HG02763 (cell line): ENCODE results near the gene ZNF488.
A peak's percentile ranks its signal among the peaks of the same experiment; 100 is the strongest.
"Not testable (repeated sequence)": the region's sequence is repeated elsewhere in the genome, so short reads cannot be mapped to it uniquely, and the experiment has no call there.

Source experiments
- ATAC-seq: cut with Tn5 transposase; IDR thresholded peaks from one replicate; pipeline ENCODE4 v1.9.1; 2021; ENCODE audit warnings: mild to moderate bottlenecking, moderate library complexity; ENCODE audit not compliant: unreplicated experiment

The ZNF488 gene, protein sequence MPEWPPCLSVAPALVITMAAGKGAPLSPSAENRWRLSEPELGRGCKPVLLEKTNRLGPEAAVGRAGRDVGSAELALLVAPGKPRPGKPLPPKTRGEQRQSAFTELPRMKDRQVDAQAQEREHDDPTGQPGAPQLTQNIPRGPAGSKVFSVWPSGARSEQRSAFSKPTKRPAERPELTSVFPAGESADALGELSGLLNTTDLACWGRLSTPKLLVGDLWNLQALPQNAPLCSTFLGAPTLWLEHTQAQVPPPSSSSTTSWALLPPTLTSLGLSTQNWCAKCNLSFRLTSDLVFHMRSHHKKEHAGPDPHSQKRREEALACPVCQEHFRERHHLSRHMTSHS

DNA sequence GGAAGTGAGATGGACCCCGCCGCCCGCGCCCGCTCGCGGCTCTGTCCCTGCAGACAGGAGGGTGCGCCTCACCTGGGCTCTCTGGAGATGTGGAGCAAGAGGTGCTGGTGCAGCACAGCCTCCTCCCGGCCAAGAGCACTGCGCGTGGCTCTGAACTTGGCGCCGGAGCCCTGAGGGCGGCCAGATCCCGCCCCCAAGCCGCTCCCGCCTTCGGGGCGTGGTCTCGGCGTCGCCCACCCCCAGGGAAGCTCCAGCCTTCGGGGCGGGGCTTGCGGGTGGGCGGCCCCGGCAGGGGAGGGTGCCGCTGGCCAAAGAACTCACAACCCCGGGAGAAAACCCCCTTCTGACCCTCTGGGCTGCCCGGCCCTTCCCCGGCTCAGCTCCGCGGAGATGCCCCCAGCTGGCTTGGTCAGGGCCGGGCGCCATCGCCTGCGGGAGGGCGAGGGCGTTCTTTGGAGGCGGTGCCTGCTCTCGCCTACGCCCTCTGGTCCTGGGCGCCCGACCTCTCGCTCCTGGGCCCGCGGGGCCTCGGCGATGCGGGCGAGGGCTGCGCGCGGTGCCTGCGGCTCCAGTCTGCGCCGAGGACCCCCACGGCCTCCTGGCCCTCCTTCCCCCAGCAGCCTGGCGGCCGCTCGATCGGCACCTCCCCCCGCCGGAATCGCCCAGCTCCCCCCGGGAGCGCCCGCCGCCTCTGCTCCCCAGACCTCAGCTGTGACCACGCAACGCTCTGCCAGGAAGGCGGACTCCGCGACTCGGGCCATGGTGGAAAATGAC lies at the start of gene ZNF488:
TSS of gene ZNF488 (minus strand) at position 146 of the 774 bp plus-strand sequence. CDS start 15,464 bp downstream, outside the sequence.
- ATAC-seq: peak; percentile 90

DNA sequence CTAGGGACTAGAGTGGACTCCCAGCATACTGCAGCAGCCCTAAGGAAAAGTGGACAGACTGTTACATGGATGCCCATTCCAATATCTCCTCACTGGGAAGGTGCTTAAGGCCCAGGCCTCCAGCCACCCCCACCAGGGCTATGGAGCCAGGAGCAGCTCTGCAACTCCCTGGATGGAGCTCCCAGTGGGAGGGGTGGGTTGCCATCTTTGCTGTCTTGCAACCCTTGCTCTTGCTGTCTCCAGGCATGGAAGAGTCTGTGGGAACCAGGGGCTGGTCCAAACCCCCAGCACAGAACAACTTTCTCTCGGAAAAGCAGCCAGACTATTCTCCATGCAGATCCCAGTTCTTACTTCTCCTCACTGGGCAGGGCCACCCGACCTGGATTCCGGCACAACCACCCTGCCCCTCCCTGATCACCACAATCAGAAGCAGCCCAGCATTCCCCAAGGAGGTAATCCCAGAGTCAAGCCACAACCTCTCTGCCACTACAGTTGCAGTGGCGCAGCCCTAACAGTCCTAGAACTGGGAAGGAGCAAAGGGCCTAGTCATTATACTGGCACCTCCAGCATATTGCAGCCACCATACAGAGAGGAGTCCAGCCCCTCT lies 41.8 kb upstream of the ZNF488 start:
- no peak for ATAC-seq

DNA sequence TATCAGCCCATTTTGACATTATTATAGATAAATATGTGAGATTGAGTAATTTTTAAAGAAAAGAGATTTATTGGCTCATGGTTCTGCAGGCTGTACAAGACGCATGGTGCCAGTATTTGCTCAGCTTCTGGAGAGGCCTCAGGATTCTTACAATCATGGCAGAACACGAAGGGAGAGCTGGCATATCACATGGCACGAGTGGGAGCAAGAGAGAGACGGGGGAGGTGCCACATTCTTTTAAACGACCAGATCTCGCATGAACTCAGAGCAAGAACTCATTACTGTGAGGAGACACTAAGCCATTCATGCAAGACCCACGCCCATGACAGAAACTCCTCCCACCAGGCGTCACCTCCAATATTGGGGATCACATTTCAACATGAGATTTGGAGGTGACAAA lies 40.1 kb upstream of the ZNF488 start:
- ATAC-seq: no peak

DNA sequence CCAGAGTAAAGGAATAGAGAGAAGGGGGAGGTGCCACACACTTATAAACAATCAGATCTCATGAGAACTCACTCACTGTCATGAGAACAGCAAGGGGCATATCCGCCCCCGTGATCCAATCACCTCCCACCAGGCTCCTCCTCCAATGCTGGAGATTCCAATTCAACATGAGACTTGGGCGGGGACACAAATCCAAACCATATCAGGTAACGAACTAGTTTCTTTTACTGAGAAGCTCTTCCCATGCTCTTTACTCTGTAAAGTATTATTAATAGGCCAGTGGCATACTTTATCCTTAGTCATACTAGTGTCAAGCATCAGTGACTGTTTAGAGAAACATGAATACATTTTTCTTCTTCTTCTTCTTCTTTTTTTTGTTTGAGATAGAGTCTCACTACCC lies 39.4 kb upstream of the ZNF488 start:
- ATAC-seq: no peak

DNA sequence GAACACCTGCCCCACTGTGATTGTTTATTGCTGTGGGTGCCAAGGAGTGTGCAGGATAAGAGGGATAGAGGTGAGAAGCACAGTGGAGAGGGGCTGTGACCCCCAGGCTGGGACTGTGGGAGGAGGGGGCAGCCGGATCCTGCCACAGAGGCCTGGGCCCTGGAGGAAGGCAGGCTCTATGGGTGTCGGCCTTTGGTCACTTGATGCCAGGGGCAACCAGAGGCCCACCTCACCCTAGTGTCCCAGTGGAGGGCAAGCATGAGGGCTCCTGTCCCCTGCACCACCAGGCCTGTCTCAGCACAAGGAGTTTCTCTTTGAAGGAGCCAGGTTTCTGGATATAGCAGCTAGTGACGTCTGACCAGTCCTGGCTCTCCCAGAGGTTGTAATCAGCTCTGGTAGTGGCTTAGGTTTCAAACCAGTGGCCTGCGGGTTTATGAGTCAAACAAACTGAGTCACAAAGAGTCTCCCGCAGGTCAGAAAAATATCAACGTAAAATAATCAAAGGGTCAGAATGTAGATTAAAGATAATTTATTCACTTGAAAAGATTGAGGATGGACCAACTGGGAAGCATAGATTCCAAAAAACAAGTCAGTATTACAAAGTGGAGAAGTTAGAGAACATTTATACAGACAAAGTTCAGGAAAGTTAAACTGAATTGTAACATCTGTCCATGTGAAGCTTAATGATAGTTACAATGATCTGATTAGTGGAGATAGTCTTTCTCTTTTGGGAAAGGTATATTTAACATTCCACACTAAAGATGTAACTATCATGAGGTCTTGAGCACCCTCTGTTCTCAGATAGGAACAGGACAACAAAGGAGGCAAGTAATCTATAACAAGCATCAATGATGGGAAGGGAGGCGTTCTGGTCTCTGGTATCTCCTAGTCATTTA lies 37.2 kb upstream of the ZNF488 start:
- no peak for ATAC-seq

DNA sequence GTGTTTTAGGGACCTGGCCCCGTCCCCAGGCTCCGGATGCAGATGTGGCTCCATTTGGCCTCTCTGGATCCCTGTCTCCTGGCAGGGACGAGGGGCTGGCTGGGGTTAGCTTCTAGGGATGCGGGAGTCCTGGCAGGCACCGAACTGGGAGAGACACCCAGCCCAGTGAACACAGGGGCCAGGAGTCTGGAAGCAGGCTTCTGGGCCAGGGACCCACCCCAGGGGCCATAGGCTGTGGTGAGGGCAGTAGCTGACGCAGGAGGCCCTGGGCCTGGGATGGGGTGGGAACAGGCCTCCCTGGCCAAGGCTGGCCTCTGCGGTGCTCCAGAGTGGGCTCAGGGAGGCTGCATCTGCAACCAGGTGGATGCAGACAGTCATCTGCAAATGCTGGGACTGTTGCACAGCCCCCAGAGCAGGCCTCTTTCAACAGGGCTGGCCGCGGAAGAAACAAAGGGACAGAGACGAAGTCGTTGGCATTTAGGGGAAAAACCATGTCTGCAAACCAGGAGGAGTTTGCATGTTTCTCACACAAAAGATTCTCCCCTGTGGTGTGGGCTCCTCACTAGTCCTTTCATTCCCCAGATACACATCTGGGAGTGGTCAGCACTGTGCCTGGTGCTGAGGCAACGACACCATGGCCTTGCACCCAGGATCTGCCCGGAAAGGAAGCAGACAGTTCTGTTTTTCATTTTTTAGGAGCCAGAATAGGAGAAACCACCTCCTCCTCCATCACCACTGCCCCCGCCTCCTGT lies 36.4 kb upstream of the ZNF488 start:
- no peak for ATAC-seq

DNA sequence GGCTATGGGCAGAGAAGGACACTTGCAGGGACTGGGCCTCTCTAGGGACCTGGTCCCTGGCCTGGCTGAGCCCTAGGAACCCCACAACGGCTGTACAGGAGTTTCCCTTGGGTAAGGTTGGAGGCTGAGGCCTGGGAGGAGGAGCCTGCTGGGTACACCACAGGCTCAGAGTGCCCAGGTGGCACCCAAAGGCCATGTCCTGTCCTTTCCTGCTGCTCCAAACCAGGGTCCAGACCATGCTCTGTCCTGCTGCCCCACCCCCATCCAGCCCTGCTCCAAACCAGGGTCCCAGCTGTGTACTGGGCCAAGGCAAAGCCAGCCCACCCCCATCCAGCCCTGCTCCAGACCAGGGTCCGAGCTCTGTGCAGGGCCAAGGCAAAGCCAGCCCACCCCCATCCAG lies 35.3 kb upstream of the ZNF488 start:
- ATAC-seq: no peak

DNA sequence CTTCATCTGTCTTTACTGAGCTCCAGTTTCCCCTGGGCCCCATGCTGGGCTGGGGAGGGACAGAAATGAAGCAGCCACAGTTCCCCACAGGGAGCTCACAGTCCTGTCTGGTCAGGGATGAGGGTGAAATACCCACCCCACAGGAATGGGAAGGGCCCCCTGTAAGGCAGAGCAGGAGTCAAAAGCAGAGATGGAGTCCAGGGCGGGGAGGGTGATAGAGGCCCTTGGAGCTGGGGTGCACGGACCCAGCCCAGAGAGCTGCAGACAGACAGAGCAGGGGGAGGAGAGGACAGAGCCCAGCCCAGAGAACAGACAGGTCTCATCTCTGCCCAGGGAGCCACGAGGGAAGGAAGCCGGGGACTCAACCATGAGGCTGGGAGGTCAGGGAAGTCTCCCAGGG lies 34.9 kb upstream of the ZNF488 start:
- no peak for ATAC-seq

DNA sequence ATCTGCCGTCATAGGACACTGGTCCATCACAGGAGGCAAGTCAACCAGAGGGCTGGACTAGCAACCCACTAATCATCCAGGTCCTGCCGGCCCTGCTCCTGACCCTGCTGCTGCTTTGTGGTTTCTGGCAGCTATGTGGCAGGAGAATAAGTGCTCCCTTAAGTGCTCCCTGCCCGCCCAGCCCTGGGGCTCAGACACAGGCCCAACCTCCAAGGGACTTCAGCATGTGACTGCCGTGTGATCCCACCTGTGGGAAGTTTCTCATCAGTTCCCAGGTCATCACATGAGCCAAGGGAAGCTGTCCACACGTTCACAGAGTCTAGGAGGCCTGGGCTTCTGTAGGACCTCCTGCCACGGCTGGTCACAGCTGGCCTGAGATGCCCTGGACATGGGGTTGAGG lies 34.2 kb upstream of the ZNF488 start:
- no peak for ATAC-seq

DNA sequence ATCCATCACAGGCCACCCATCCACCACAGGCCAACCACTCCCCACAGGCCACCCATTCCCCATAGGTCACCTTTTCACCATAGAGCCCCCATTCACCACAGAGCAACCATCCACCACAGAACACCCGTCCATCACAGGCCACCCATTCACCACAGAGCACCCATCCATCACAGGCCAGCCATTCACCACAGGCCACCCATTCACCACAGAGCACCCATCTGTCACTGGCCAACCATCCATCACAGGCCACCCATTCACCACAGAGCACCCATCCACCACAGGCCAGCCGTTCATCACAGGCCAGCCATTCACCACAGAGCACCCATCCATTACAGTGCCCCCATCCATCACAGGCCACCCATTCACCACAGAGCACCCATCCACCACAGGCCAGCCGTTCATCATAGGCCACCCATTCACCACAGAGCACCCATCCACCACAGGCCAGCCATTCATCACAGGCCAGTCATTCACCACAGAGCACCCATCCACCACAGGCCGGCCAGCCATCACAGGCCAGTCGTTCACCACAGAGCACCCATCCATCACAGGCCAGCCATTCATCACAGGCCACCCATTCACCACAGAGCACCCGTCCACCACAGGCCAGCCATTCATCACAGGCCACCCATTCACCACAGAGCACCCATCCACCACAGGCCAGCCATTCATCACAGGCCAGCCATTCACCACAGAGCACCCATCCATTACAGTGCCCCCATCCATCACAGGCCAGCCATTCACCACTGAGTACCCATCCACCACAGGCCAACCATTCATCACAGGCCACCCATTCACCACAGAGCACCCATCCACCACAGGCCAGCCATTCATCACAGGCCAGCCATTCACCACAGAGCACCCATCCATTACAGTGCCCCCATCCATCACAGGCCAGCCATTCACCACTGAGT lies 32.5 kb upstream of the ZNF488 start:
- not testable (repeated sequence) for ATAC-seq

DNA sequence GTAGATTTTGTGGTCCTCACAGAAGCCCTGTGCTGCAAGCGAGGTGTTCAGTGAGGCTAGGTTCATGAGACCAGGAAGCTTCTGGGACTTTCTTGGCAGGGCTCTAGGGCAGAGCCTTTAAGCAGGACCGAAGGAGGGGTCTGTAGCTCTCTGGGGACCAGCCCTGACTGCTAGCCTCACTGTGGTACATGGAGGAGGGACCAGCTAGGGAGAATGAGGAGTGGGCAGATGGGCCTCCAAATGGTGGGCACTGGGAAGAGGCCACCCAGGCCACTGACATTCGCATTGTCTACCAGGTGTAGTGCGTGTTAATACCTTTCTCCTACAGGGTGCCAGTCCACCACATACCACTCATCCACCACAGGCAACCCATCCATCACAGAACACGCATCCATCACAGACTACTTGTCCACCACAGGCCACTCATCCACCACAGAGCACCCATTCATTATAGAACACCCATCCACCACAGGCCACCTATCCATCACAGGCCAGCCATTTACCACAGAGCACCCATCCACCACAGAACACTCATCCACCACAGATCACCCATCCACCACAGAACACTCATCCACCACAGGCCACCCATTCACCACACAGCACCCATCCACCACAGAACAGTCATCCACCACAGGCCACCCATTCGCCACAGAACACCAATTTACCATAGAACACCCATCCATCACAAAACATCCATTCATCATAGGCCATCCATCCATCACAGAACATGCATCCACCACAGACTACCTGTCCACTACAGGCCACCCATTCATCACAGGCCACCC lies 31.6 kb upstream of the ZNF488 start:
- ATAC-seq: no peak

DNA sequence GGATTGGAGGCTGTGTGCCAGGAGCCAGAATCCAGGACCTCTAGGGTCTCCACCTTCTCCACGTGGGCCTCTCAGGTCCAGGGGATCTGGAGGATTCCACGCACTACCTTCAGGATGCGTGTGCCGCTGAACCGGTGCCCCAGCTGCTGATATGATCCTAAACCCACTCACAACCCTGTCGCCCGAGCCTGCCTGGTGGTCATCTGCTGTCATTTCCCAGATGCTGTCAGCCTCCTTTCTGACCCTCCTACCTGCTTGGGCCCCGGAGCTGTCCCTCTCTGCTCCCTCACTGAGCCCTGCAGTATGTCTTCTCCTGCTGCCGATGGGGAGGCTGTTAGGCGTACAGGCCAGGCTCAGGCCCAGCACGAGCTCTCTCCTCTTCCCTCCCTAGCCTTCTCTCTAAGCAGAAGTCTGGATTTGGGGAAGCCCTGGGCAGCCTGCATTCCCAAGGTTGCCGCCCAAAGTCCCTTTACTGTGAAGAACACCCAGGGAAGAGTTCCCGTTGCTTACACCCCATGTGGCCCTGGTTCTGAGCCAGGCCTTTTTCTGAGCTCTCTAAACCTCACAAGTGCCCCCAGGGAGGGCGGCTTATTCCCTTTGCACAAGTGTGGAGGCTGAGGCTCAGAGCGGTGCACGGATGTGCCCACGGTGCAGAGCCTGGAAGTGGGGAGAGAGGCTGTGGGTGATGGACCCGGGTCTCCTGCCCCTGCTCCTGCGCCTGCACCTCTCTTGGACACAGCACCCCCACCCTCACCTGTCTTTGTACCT lies 30.8 kb upstream of the ZNF488 start:
- no peak for ATAC-seq

DNA sequence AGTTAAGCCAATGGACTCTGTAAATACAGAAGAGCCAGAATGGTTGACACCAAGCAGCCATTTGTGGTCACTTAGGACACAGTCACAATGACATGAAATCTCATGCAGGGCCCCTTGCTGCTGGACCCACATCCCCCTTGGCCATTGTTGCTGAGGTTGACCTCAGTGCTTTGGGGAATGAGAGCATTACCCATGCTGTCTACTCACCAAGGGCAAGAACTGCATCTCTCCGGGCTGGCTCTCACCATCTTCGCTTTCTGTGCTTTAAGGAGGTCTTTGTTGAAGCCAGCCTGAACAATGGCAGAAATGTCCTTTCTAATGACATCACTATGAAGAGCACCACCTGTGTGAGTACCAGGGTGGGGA lies 30.1 kb upstream of the ZNF488 start:
- no peak for ATAC-seq

DNA sequence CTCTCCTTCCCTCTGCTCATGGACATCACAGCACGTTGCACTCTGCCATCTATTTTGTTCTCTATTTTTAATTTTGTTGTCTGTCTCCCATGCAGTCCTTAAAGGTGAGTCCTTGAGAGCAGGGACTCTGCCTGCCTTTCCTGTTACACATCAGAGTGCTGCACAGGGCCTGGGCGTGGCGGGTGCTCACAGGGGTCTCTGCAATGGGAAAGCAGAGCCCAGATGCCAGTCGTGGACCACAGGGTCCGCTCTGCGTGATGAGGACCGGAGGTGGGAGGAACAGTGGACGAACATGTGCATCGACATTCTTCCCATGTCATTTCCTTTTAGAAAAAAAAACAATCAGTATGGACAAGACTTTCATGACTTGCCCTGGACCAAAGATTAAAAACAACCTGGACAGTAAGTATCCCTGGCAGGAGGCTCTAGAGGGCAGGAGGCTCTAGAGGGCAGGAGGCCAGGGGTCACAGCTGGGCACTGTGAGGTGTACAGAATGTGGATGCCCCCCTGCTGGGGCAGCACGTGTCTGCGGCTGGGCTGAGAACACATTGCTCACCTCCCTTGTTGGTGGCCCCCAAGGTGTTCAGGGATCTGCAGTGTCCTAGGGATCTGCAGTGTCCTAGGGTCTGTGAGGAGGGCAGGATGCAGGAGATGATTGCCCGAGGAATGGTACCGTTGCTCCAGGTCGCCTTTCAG lies 29.6 kb upstream of the ZNF488 start:
- no peak for ATAC-seq

DNA sequence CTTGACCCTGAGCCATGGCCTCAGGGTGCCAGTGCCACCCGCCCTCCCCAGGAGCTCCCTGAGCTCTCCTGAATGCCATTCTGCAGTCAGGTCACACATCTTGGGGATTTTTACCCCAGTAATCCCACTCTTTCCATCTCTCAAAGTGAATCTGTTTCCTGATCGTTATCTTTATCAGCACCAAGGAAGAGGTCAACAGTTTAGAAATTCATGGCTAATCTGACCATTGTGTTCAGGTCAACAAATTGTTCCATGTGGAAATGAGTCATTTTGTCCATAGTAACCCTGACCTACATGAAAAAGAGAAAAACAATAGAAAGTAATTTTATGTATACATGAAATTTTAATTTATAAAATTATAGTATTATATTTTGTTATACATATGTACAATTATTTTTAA lies 28.8 kb upstream of the ZNF488 start:
- no peak for ATAC-seq

DNA sequence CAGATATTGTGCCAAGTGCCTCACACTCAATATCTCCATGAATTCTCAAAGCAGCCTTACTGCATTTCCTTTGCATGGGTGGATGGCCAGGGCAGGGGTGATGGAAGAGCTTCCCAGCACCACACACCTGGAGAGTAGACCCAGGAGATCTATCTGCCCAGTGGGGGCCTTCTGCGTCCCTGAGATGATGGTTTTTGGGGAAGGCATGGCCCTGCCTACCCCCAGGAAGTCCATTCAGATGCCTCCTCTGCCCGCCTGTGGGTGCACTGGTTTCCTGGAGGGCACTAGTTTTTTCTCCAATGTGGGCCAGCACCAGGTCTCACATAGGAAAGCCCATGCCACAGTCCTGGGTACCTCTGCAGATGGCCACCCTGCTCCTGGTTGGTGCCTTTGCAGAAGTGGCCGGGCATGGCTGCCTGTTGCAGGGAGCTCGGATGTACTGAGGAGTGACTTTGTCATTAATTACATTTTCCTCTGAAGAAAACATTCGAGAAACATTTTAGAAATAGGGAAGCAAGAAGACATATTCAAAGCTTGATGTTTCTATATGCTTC lies 28.2 kb upstream of the ZNF488 start:
- no peak for ATAC-seq

DNA sequence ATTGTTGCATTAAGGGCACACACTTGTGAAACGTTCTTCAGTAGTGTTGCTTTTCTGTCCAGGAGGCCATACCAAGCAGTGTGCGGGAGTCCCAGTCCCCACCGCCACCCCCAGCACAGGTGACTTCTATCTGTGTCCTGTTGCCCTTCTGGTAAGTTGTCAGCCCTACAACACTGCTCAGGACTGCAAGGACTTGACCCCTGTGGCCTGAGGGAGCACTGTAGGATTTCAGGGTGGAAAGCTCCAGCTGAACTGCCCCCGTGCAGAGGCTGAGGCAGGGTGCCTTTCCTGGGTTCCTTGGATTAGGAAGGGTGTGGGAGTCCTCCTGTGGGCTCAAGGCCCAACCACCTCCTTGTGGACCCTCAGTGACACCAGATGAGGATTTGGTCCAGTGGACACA lies 26.8 kb upstream of the ZNF488 start:
- ATAC-seq: no peak
